HS-27A (cell line): ENCODE results near the gene PNPT1.
"Not testable (repeated sequence)": the region's sequence is repeated elsewhere in the genome, so short reads cannot be mapped to it uniquely, and the experiment has no call there.

ENCODE experiments used
- DNase-seq: peaks from one replicate; pipeline ENCODE4 v3.0.0-alpha.2; 2012; ENCODE audit warnings: low read depth, missing footprints

PNPT1 gene

DNA sequence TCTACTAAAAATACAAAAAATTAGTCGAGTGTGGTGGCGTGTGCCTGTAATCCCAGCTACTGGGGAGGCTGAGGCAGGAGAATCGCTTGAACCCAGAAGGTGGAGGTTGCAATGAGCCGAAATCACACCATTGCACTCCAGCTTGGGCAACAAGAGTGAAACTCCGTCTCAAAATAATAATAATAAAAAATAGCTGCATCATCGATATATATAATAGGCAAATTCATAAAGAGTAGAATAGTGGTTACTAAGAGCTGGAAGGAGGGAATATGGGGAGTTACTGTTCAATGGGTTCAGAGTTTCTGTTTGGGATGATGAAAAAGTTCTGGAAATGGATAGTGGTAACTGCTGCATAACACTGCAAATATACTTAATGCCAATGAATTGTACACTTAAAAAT is 96.8 kb downstream of the PNPT1 start:
- not testable (repeated sequence) for DNase-seq

DNA sequence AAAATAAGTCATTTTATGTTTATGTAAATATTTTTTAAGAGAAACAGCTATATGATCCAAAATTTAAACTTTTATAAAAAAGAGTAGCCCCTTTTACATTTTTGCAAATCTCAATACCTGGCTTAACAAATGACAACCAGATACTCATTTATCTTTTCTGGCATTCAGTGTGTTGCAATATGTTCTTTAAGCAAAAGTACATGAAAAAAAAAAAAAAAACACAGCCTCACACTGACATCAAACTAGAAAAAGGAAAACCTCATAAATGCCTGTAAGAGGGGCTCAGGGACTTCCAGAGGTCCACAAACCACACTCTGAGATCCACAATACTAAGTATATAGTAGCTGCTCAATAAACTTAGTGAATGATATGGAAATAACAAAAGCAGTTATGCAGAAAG is 98.1 kb downstream of the PNPT1 start:
- no peak for DNase-seq

DNA sequence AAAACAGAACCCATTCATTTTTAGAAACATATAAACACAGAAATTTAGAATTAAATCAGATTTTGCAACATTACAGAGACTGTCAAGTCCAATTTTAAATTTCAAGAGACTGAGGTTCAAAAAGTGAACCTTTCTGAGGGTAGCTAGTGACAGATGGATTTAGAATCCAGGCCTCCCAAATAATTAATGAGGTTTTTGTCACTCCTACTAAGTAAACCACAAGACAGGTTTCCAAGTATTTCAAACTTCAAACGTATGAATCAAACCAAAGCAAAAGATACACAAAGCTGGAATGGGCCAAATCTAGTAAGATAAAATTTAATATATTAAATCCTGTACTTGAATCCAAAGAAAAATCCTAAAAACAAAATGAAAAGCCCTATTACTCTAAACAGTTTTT is 101.5 kb downstream of the PNPT1 start:
- DNase-seq = no peak

- no peak for DNase-seq
Observed at GRCh38 chr2:55590810-55591440, 102.7 kb downstream of the PNPT1 start.

DNA sequence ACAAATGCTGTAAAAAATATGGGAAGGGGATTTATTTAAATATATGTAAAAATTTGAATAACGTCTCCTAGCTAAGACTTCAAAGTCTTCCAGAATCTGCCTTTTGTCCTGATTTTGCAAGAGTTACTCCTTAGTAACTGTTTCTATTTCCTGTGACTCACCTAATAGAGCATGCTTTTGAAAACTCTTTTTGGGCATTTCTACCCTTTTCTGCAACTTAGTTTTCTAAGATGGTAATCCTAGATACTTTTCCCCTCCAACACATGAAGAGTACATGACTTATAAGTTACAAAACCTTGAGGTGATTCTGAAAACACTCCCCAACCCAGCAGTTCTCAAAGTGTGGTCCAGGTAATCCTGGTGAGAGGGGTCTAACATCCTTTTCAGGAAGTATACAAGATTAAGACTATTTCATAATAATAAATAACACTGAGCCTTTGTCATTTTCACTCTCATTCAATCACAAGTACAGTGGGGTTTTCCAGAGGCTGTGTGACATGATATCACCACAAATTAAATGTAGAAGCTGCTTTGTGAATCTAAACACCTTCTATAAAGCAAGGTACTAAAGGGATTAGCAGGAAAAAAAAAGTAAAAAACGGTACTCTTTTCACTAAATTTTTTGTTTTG is 108.1 kb downstream of the PNPT1 start:
- no peak for DNase-seq
